HCT116 (cell line): Measurements from ENCODE around the gene FOXL2NB. TPM values are rescaled to one million over a fixed set of nuclear protein-coding genes. Genes with fewer than 3 reads are reported as not detected.

ENCODE experiments used
- ATAC-seq: fragments of 200-7000 bp; cut with Tn5 transposase; 2 replicates; pipeline ENCODE4 v1.9.1; 2020; ENCODE audit warnings: mild to moderate bottlenecking, moderate library complexity
- BruUV-seq: library from RNA; stranded (reverse); fragments of 400-500 nt; replicated peaks from 2 replicates; lab custom pipeline; 2021; lab: Mats Ljungman, UMichigan
- CTCF ChIA-PET: fragments of 300-600 bp; sonication (Branson Sonifier 250); formaldehyde crosslinking; loops from one replicate; lab custom pipeline; 2021; ENCODE audit warnings: antibody characterized with exemption; lab: Charles Lee
- POLR2A ChIA-PET: fragments of 300-600, 350-600 bp; sonication (Branson Sonifier 250); formaldehyde crosslinking; loops from one replicate; lab custom pipeline; 2021; ENCODE audit warnings: antibody characterized with exemption; lab: Charles Lee
- RAD21 ChIA-PET, 2 experiments: fragments of 300-600 bp; sonication (Branson Sonifier 250); formaldehyde crosslinking; loops; one replicate each; lab custom pipeline; 2023; ENCODE audit warnings: low total read pairs in 2 of 2; ENCODE audit not compliant: uncharacterized antibody in 2 of 2, unreplicated experiment in 2 of 2, low non-redundant PET in 1 of 2; lab: Charles Lee
- DNase-seq: peaks from one replicate; pipeline ENCODE4 v3.0.0-alpha.2; 2010; ENCODE audit warnings: low read depth, low spot score
- H2AFZ ChIP-seq: fragments of 200-600 bp; shearing (Covaris generic), sonication (generic); 2 replicates; pipeline ENCODE4 v1.6.1; 2017; ENCODE audit warnings: low read depth, mixed run types, mixed read lengths, antibody characterized with exemption, low read length; ENCODE audit not compliant: poor library complexity, severe bottlenecking
- H3K27ac ChIP-seq: 2 replicates; pipeline ENCODE4 v1.5.1; 2012; ENCODE audit warnings: low read depth, low read length
- H3K27me3 ChIP-seq: fragments of 200-600 bp; sonication (generic); 2 replicates; pipeline ENCODE4 v1.6.1; 2016; ENCODE audit warnings: mixed run types, low read length, mixed read lengths; ENCODE audit not compliant: insufficient read depth
- H3K36me3 ChIP-seq, 2 experiments: fragments of 200-500 bp in 1 of 2; fragments of 200-600 bp in 1 of 2; sonication (Bioruptor generic) in 1 of 2; sonication (generic) in 1 of 2; 2 replicates each; pipeline versions ENCODE4 v1.5.1 to v1.6.1; 2014 to 2016; ENCODE audit warnings: low read length in 2 of 2, inconsistent platforms in 1 of 2, mixed read lengths in 1 of 2, mixed run types in 1 of 2; ENCODE audit not compliant: insufficient read depth in 2 of 2, control insufficient read depth in 1 of 2
- H3K4me1 ChIP-seq, 2 experiments: fragments of 200-600 bp in 1 of 2; sonication (generic) in 1 of 2; 2 replicates each; pipeline versions ENCODE4 v1.5.1 to v1.6.1; 2012 to 2017; ENCODE audit warnings: low read length in 2 of 2, inconsistent platforms in 1 of 2, mild to moderate bottlenecking in 1 of 2, mixed read lengths in 1 of 2, mixed run types in 1 of 2, moderate library complexity in 1 of 2; ENCODE audit not compliant: insufficient read depth in 2 of 2, control insufficient read depth in 1 of 2
- H3K4me2 ChIP-seq: fragments of 200-600 bp; sonication (generic); 2 replicates; pipeline ENCODE4 v1.6.1; 2017; ENCODE audit warnings: mixed run types, low read length, mixed read lengths
- H3K4me3 ChIP-seq, 2 experiments: fragments of 200-600 bp in 1 of 2; sonication (generic) in 1 of 2; replicated peaks in 1 of 2; 2 replicates each; pipeline ENCODE4 v1.5.1; 2011 to 2016; ENCODE audit warnings: low read length in 2 of 2, control low read depth in 1 of 2, low read depth in 1 of 2, mild to moderate bottlenecking in 1 of 2, mixed read lengths in 1 of 2, mixed run types in 1 of 2
- H3K79me2 ChIP-seq: fragments of 200-600 bp; sonication (generic); 2 replicates; pipeline ENCODE4 v1.6.1; 2017; ENCODE audit warnings: mild to moderate bottlenecking, mixed run types, low read length, moderate library complexity, mixed read lengths; ENCODE audit not compliant: insufficient read depth
- H3K9ac ChIP-seq: fragments of 200-600 bp; sonication (generic); 2 replicates; pipeline ENCODE4 v1.6.1; 2016; ENCODE audit warnings: low read length, mixed read lengths
- H3K9me2 ChIP-seq: fragments of 200-600 bp; sonication (generic), shearing (Covaris generic); 2 replicates; pipeline ENCODE4 v1.6.1; 2017; ENCODE audit warnings: mixed run types, mild to moderate bottlenecking, moderate library complexity; ENCODE audit not compliant: insufficient read depth
- H3K9me3 ChIP-seq, 2 experiments: fragments of 200-500 bp in 1 of 2; fragments of 200-600 bp in 1 of 2; sonication (Bioruptor generic) in 1 of 2; sonication (generic) in 1 of 2; 2 replicates each; pipeline ENCODE4 v1.6.1; 2014 to 2017; ENCODE audit warnings: low read length in 2 of 2, mixed read lengths in 2 of 2, inconsistent platforms in 1 of 2, low read depth in 1 of 2, mild to moderate bottlenecking in 1 of 2, mixed run types in 1 of 2, moderate library complexity in 1 of 2; ENCODE audit not compliant: control insufficient read depth in 1 of 2, insufficient read depth in 1 of 2
- H4K20me1 ChIP-seq: fragments of 200-600 bp; sonication (generic), shearing (Covaris generic); 2 replicates; pipeline ENCODE4 v1.6.1; 2017; ENCODE audit warnings: mixed run types, mild to moderate bottlenecking, moderate library complexity; ENCODE audit not compliant: insufficient read depth
- CEBPB ChIP-seq: IDR thresholded peaks from 2 replicates; pipeline ENCODE4 v1.6.1; 2012; ENCODE audit warnings: low read depth
- EGR1 ChIP-seq: IDR thresholded peaks from 2 replicates; pipeline ENCODE4 v1.6.1; 2012; ENCODE audit warnings: low read depth
- FOSL1 ChIP-seq: IDR thresholded peaks from 2 replicates; pipeline ENCODE4 v1.6.1; 2012; ENCODE audit warnings: low read depth
- JUND ChIP-seq: IDR thresholded peaks from 2 replicates; pipeline ENCODE4 v1.6.1; 2012
- TCF7L2 ChIP-seq: IDR thresholded peaks from 2 replicates; pipeline ENCODE4 v1.7.0; 2011; ENCODE audit warnings: borderline replicate concordance, inconsistent platforms; ENCODE audit not compliant: insufficient read depth, insufficient read length; ENCODE audit errors: extremely low read depth
- ZNF274 ChIP-seq: fragments of 200-500 bp; sonication (Bioruptor generic); IDR thresholded peaks from 2 replicates; pipeline ENCODE4 v1.6.1; 2014; ENCODE audit warnings: mild to moderate bottlenecking, low read depth, low read length, inconsistent platforms
- intact Hi-C: fragments of 100-400 bp; cut with micrococcal nuclease; formaldehyde crosslinking; loops from 2 replicates; pipeline ENCODE4 v1.10.0; 2022
- total RNA-seq: library from RNA; stranded (reverse); gene quantifications from one replicate; pipeline ENCODE4 v1.2.1, GENCODE V29; 2021; ENCODE audit not compliant: unreplicated experiment
- TF ChIP-seq, protein P1 (sequence below): IDR thresholded peaks from 2 replicates; pipeline ENCODE4 v1.6.1; 2012; ENCODE audit warnings: low read depth
- TF ChIP-seq, protein P2 (sequence below): IDR thresholded peaks from 2 replicates; pipeline ENCODE4 v1.6.1; 2011; ENCODE audit warnings: mild to moderate bottlenecking, low read length, moderate library complexity; ENCODE audit not compliant: insufficient replicate concordance; ENCODE audit errors: extremely low read depth

Gene FOXL2NB
- total RNA-seq, 1 experiment from 2014 or later = 0.93 TPM

GRCh38 chr3:138964923-138965322 is 17.9 kb downstream of the FOXL2NB start:
- DNase-seq (no peak), ATAC-seq (no peak)
- POLR2A ChIA-PET = no interaction called here
- Histone ChIP-seq H4K20me1 (no peaks in the 10 kb centered on the region), H3K4me2 (no peak overlapping the region), H3K79me2 (no peaks in the 10 kb centered on the region), H3K36me3 (no peaks in the 10 kb centered on the region), H2AFZ (no peak overlapping the region), H3K4me1 (no peaks in the 10 kb centered on the region), H3K27ac (no peak overlapping the region), H3K27me3 (no peaks in the 10 kb centered on the region), H3K9me2 (no peaks in the 10 kb centered on the region), H3K4me3 (no peak overlapping the region), H3K9ac (no peak overlapping the region), H3K9me3 (no peaks in the 10 kb centered on the region)
- intact Hi-C loops = no loop called here
- no TSS peak for BruUV-seq
- CTCF ChIA-PET = no interaction called here
- TF ChIP-seq, protein P1, sequence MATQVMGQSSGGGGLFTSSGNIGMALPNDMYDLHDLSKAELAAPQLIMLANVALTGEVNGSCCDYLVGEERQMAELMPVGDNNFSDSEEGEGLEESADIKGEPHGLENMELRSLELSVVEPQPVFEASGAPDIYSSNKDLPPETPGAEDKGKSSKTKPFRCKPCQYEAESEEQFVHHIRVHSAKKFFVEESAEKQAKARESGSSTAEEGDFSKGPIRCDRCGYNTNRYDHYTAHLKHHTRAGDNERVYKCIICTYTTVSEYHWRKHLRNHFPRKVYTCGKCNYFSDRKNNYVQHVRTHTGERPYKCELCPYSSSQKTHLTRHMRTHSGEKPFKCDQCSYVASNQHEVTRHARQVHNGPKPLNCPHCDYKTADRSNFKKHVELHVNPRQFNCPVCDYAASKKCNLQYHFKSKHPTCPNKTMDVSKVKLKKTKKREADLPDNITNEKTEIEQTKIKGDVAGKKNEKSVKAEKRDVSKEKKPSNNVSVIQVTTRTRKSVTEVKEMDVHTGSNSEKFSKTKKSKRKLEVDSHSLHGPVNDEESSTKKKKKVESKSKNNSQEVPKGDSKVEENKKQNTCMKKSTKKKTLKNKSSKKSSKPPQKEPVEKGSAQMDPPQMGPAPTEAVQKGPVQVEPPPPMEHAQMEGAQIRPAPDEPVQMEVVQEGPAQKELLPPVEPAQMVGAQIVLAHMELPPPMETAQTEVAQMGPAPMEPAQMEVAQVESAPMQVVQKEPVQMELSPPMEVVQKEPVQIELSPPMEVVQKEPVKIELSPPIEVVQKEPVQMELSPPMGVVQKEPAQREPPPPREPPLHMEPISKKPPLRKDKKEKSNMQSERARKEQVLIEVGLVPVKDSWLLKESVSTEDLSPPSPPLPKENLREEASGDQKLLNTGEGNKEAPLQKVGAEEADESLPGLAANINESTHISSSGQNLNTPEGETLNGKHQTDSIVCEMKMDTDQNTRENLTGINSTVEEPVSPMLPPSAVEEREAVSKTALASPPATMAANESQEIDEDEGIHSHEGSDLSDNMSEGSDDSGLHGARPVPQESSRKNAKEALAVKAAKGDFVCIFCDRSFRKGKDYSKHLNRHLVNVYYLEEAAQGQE = no peak
- TF ChIP-seq, protein P2, sequence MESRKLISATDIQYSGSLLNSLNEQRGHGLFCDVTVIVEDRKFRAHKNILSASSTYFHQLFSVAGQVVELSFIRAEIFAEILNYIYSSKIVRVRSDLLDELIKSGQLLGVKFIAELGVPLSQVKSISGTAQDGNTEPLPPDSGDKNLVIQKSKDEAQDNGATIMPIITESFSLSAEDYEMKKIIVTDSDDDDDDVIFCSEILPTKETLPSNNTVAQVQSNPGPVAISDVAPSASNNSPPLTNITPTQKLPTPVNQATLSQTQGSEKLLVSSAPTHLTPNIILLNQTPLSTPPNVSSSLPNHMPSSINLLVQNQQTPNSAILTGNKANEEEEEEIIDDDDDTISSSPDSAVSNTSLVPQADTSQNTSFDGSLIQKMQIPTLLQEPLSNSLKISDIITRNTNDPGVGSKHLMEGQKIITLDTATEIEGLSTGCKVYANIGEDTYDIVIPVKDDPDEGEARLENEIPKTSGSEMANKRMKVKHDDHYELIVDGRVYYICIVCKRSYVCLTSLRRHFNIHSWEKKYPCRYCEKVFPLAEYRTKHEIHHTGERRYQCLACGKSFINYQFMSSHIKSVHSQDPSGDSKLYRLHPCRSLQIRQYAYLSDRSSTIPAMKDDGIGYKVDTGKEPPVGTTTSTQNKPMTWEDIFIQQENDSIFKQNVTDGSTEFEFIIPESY = no peak
- no peak for TF ChIP-seq TCF7L2
- TF ChIP-seq CEBPB = no peak
- no peak for TF ChIP-seq EGR1
- TF ChIP-seq FOSL1 = no peak
- TF ChIP-seq JUND = no peak
- no peak for TF ChIP-seq ZNF274
- RAD21 ChIA-PET = no interaction called here
